CD14-positive monocyte (primary cell): Measurements from ENCODE around the gene TFEB. TPM values are rescaled to one million over a fixed set of nuclear protein-coding genes. Genes with fewer than 3 reads are reported as not detected.

Source experiments
- DNase-seq, 3 donors: peaks; one replicate each; pipeline ENCODE4 v3.0.0-alpha.2; 2011 to 2022
- H2AFZ ChIP-seq: 2 replicates; pipeline ENCODE4 v1.6.0; 2012; ENCODE audit warnings: mild to moderate bottlenecking, low read depth, low read length, inconsistent platforms; ENCODE audit not compliant: insufficient read depth, poor library complexity, severe bottlenecking
- H3K27ac ChIP-seq, 2 donors: 1 replicate in 1 of 2; 2 replicates in 1 of 2; pipeline ENCODE4 v1.5.1; 2012 to 2013; ENCODE audit warnings: low read length in 2 of 2, control low read depth in 1 of 2, inconsistent platforms in 1 of 2, low read depth in 1 of 2, mild to moderate bottlenecking in 1 of 2
- H3K27me3 ChIP-seq, 2 donors: one replicate each; pipeline versions ENCODE4 v1.6.0 to v1.6.1; 2011 to 2013; ENCODE audit warnings: low read length in 2 of 2; ENCODE audit not compliant: control insufficient read depth in 2 of 2, insufficient read depth in 2 of 2
- H3K36me3 ChIP-seq, 2 donors: replicated peaks in 1 of 2; 1 replicate in 1 of 2; 2 replicates in 1 of 2; pipeline versions ENCODE4 v1.5.1 to v1.6.1; 2012 to 2013; ENCODE audit warnings: low read length in 2 of 2, control low read depth in 1 of 2, inconsistent platforms in 1 of 2, mild to moderate bottlenecking in 1 of 2; ENCODE audit not compliant: insufficient read depth in 2 of 2, control insufficient read depth in 1 of 2
- H3K4me1 ChIP-seq, 2 donors: 1 replicate in 1 of 2; 2 replicates in 1 of 2; pipeline versions ENCODE4 v1.5.1 to v1.6.1; 2012 to 2013; ENCODE audit warnings: low read length in 2 of 2, control low read depth in 1 of 2, inconsistent platforms in 1 of 2, mild to moderate bottlenecking in 1 of 2, moderate library complexity in 1 of 2; ENCODE audit not compliant: insufficient read depth in 2 of 2, control insufficient read depth in 1 of 2
- H3K4me2 ChIP-seq: replicated peaks from 2 replicates; pipeline ENCODE3; 2012; ENCODE audit warnings: low read length, moderate library complexity, mild to moderate bottlenecking; ENCODE audit not compliant: poor library complexity, severe bottlenecking; ENCODE audit errors: extremely low read depth
- H3K4me3 ChIP-seq, 3 experiments: fragments of 200-600 bp in 1 of 3; sonication (generic) in 1 of 3; replicated peaks in 1 of 3; 1 replicate in 2 of 3; 2 replicates in 1 of 3; pipeline ENCODE4 v1.5.1; 2011 to 2013; ENCODE audit warnings: low read length in 3 of 3, mild to moderate bottlenecking in 3 of 3, control low read depth in 2 of 3, low read depth in 2 of 3, inconsistent platforms in 1 of 3, moderate library complexity in 1 of 3
- H3K79me2 ChIP-seq: 2 replicates; pipeline ENCODE4 v1.6.0; 2012; ENCODE audit warnings: mild to moderate bottlenecking, control low read depth, inconsistent platforms, low read length, moderate library complexity; ENCODE audit not compliant: insufficient read depth
- H3K9ac ChIP-seq: 2 replicates; pipeline ENCODE4 v1.6.0; 2017; ENCODE audit warnings: low read length, mild to moderate bottlenecking; ENCODE audit not compliant: insufficient read depth, poor library complexity, severe bottlenecking
- H3K9me3 ChIP-seq, 2 donors: replicated peaks in 1 of 2; 1 replicate in 1 of 2; 2 replicates in 1 of 2; pipeline versions ENCODE4 v1.5.1 to v1.6.1; 2012 to 2013; ENCODE audit warnings: low read length in 2 of 2, control low read depth in 1 of 2; ENCODE audit not compliant: control insufficient read depth in 1 of 2, insufficient read depth in 1 of 2
- H4K20me1 ChIP-seq: 2 replicates; pipeline ENCODE4 v1.6.0; 2012; ENCODE audit warnings: mild to moderate bottlenecking, low read length, control low read depth, moderate library complexity; ENCODE audit not compliant: insufficient read depth
- H3K27ac Mint-ChIP-seq, 7 donors: one replicate each; pipeline ENCODE4 v1.8.0; 2020; ENCODE audit warnings: mild to moderate bottlenecking in 7 of 7, mixed read lengths in 7 of 7, moderate library complexity in 6 of 7, inconsistent platforms in 2 of 7
- H3K27me3 Mint-ChIP-seq, 3 donors: one replicate each; pipeline ENCODE4 v1.8.0; 2021 to 2022; ENCODE audit warnings: low read depth in 3 of 3, mild to moderate bottlenecking in 3 of 3, mixed read lengths in 3 of 3, moderate library complexity in 3 of 3, inconsistent platforms in 1 of 3
- H3K36me3 Mint-ChIP-seq, 2 donors: one replicate each; pipeline ENCODE4 v1.8.0; 2020; ENCODE audit warnings: mixed read lengths in 2 of 2, inconsistent platforms in 1 of 2, mild to moderate bottlenecking in 1 of 2
- H3K4me1 Mint-ChIP-seq: one replicate; pipeline ENCODE4 v1.8.0; 2020; ENCODE audit warnings: mild to moderate bottlenecking, mixed read lengths
- H3K4me3 Mint-ChIP-seq, 2 donors: one replicate each; pipeline ENCODE4 v1.8.0; 2020; ENCODE audit warnings: mild to moderate bottlenecking in 2 of 2, mixed read lengths in 2 of 2, moderate library complexity in 1 of 2
- H3K9me3 Mint-ChIP-seq, 7 donors: one replicate each; pipeline ENCODE4 v1.8.0; 2020 to 2022; ENCODE audit warnings: mixed read lengths in 7 of 7, mild to moderate bottlenecking in 6 of 7, moderate library complexity in 6 of 7, inconsistent platforms in 2 of 7
- WGBS: methylation state at CpG from one replicate; pipeline ENCODE4 v1.1.5; 2013; ENCODE audit warnings: missing lambda C conversion rate; ENCODE audit not compliant: insufficient coverage; 5-methylcytosine and 5-hydroxymethylcytosine counted together
- intact Hi-C, 2 donors: fragments of 100-400 bp; cut with micrococcal nuclease; formaldehyde crosslinking; loops; one replicate each; pipeline versions ENCODE4 v1.15.0 to v1.15.1; 2023
- polyA plus RNA-seq, 3 donors: library from polyadenylated mRNA; depleted of rRNA in 1 of 3; unstranded in 2 of 3; stranded (reverse) in 1 of 3; fragments of 300-500 nt in 2 of 3; fragments of >200 nt in 1 of 3; fragmentation: Illumina TruSeq in 2 of 3; gene quantifications; 1 replicate in 2 of 3; 2 replicates in 1 of 3; pipeline ENCODE4 v1.2.3, GENCODE V29; 2012 to 2021
- TF ChIP-seq, protein P1 (sequence below): fragments of 200-600 bp; IDR thresholded peaks from one replicate; pipeline ENCODE4 v1.8.0; 2022; ENCODE audit warnings: antibody characterized with exemption, mild to moderate bottlenecking

Gene TFEB
- polyA plus RNA-seq, 3 donors, result 42.6 to 60.0 (median 55.0) TPM

DNA sequence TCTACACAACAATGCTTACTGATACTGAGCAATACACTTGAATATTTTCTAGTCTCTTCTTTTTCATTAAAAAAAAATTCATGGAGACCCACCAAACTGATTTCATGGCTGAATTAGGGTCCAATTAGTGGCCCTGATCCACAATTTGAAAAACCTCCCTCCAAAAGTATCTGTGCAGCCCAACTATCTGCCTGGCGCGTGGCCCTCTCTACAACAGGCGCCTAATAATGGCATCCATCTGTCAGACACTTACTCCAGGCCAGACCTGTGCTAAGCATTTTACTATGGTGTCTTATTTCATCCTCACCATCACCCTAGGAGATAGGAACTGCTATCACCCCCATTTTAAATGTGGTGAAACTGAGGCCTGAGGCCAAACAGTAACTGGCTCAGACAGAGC lies 14.0 kb downstream of the TFEB start:
- TF ChIP-seq, protein P1, sequence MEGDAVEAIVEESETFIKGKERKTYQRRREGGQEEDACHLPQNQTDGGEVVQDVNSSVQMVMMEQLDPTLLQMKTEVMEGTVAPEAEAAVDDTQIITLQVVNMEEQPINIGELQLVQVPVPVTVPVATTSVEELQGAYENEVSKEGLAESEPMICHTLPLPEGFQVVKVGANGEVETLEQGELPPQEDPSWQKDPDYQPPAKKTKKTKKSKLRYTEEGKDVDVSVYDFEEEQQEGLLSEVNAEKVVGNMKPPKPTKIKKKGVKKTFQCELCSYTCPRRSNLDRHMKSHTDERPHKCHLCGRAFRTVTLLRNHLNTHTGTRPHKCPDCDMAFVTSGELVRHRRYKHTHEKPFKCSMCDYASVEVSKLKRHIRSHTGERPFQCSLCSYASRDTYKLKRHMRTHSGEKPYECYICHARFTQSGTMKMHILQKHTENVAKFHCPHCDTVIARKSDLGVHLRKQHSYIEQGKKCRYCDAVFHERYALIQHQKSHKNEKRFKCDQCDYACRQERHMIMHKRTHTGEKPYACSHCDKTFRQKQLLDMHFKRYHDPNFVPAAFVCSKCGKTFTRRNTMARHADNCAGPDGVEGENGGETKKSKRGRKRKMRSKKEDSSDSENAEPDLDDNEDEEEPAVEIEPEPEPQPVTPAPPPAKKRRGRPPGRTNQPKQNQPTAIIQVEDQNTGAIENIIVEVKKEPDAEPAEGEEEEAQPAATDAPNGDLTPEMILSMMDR, result no peak
- no peak overlapping the region for H3K9ac ChIP-seq
- H2AFZ ChIP-seq, result no peak overlapping the region
- peaks cover 15 to 39% of the 10 kb centered on the region in 2 donors for H3K36me3 Mint-ChIP-seq
- DNase-seq, result no peak
- H3K4me1 Mint-ChIP-seq, result peaks cover 94% of the 10 kb centered on the region
- peak overlapping the region in 4 of 7 donors; percentile 35 to 97 (median 68) for H3K27ac Mint-ChIP-seq
- H3K4me1 ChIP-seq, result peaks cover 93 to 98% of the 10 kb centered on the region in 2 donors
- H3K27me3 Mint-ChIP-seq, result peaks cover 0 to 1% (median 0%) of the 10 kb centered on the region in 3 donors
- H3K4me3 Mint-ChIP-seq, result peak overlapping the region in 1 of 2 donors; percentile 55
- peak overlapping the region in 1 of 3 experiments; percentile 16 for H3K4me3 ChIP-seq
- intact Hi-C loops, result loop anchor here in 1 of 2 donors (5.0 to 10.0 kb wide), 2 partner anchors 173 to 1066 kb away; partner anchors contain the start of gene USP49
- peak overlapping the region in 1 of 2 donors; percentile 57 for H3K27ac ChIP-seq
- H3K4me2 ChIP-seq, result peak overlapping the region; percentile 27
- H3K36me3 ChIP-seq, result no peaks in the 10 kb centered on the region
- H3K9me3 Mint-ChIP-seq, result no peaks in the 10 kb centered on the region
- 100% methylated on average over 3 of the region's 3 CpGs for WGBS
- H3K9me3 ChIP-seq, result no peaks in the 10 kb centered on the region
- peaks cover 94% of the 10 kb centered on the region for H4K20me1 ChIP-seq
- peaks cover 97% of the 10 kb centered on the region for H3K79me2 ChIP-seq
- no peaks in the 10 kb centered on the region for H3K27me3 ChIP-seq

DNA sequence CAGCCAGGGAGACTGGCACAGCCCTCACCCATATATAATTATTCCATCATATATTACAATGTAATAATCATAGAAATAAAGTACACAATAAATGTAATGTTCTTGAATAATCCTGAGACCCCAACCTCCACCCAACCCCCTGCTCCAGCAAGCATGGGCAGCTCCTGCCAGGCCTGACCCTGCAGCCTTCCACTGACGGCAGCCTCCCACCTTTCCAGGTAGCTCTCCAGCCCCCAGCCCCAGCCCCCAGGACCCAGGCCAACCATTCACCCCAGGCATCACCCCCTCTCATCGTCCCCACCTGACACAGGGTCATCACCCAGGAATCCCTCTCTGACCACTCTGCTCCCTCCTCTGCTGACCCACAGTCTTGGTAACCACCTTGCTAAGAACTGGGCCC lies 14.6 kb downstream of the TFEB start:
- Histone ChIP-seq H3K27me3 (no peaks in the 10 kb centered on the region), H3K36me3 (no peaks in the 10 kb centered on the region), H3K79me2 (peaks cover 97% of the 10 kb centered on the region), H2AFZ (no peak overlapping the region), H3K27ac (peak overlapping the region in 1 of 2 donors; percentile 57), H4K20me1 (peaks cover 96% of the 10 kb centered on the region), H3K4me1 (peaks cover 93 to 98% of the 10 kb centered on the region in 2 donors), H3K9me3 (no peaks in the 10 kb centered on the region), H3K4me2 (peak overlapping the region; percentile 27), H3K9ac (no peak overlapping the region), H3K4me3 (no peak overlapping the region)
- 91% methylated on average over 2 of the region's 2 CpGs for WGBS
- no peak overlapping the region for H3K4me3 Mint-ChIP-seq
- H3K4me1 Mint-ChIP-seq, result peaks cover 95% of the 10 kb centered on the region
- intact Hi-C loops, result loop anchor here in 1 of 2 donors (5.0 to 10.0 kb wide), 2 partner anchors 174 to 1067 kb away; partner anchors contain the start of gene USP49
- H3K36me3 Mint-ChIP-seq, result peaks cover 18 to 42% of the 10 kb centered on the region in 2 donors
- no peaks in the 10 kb centered on the region for H3K9me3 Mint-ChIP-seq
- no peak for DNase-seq
- H3K27me3 Mint-ChIP-seq, result peaks cover 0 to 2% (median 0%) of the 10 kb centered on the region in 3 donors
- TF ChIP-seq, protein P1, result no peak
- peak overlapping the region in 4 of 7 donors; percentile 15 to 97 (median 72) for H3K27ac Mint-ChIP-seq
